GM19025 (cell line): ENCODE results near the gene SHISA3.
"Not testable (repeated sequence)": the region's sequence is repeated elsewhere in the genome, so short reads cannot be mapped to it uniquely, and the experiment has no call there.

Experiments
- ATAC-seq: cut with Tn5 transposase; IDR thresholded peaks from one replicate; pipeline ENCODE4 v1.9.1; 2021; ENCODE audit warnings: mild to moderate bottlenecking, low read depth, moderate library complexity; ENCODE audit not compliant: unreplicated experiment

Gene SHISA3

DNA sequence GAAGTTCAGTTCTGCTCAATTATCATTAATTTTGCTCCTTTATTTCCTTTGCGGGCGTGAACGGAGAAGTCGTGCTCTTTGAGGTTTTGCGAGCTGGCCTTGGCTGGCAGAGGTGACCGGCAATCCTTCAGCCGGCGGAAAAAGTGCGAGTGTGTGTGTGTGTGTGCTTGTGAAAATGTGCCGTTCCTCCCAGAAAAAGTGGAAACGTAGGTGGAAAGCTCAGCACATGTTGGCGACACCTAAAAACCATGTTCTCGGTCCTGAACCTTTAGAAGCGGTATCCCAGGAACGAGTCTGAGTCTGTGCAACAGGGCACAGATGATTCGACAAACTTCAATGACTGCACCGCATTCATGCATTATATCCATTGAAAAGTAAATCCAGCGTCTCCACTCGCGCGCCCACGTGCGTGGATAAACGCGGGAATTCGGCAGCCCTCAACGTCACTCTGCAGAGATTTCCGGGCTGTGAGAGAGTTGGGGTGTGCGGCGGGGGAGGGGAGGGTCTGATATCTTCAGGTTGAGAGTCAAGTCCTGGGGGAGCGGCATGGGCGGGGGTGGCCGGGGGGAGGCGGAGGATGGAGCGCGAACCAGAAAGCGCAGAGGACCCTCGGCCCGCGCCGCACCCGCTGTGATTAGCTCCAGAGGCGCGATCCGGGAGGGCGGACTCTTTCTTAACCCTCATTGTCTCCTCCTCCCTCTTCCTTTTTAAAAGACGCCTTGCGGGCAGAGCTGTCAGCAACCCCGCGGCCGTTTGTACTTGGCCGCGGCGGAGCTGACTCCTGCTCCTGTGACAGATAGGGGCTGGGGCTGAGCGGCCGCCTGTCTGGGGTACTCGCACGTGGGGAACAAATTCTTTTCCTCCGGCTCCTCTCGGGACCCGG lies at the start of gene SHISA3:
Gene SHISA3 (plus strand): TSS at position 737 of the 883 bp plus-strand sequence. CDS start 569 bp downstream, outside the sequence.
- no peak for ATAC-seq

DNA sequence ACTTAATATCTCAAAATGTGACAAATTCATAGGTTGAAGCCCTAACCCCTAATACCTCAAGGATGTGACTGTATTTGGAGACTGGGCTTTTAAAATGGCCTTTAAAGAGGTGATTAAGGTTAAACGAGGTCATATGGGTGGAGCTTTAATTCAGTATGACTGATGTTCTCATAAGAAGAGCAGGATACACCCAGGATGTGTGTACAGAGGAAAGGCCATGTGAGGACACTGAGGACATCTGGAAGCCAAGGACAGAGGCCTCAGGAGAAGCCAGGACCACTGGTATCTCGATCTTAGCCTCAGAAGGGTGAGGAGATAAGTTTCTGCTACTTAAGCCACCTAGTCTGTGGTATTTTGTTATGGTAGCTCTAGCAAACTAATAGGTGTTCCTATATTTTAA lies 49.0 kb upstream of the SHISA3 start:
- ATAC-seq: no peak

DNA sequence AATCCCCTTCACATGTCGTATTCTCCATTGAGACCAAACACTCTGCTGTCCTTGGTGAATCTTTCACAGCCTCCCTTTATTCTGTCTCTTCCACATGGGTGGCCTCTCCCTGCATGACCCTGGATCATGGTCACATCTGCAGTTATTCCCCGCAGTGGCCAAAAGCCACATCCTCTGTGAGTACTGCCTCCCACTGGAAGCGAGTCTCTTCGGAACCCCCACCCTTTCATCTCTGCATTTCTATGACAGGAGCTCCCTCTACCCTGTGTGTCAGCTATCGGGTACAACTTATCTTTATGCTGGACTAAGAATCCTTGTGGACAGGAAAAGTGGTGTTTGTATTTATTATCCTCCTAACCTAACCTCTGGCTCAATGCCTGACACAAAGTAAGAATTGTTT lies 48.6 kb upstream of the SHISA3 start:
- no peak for ATAC-seq

DNA sequence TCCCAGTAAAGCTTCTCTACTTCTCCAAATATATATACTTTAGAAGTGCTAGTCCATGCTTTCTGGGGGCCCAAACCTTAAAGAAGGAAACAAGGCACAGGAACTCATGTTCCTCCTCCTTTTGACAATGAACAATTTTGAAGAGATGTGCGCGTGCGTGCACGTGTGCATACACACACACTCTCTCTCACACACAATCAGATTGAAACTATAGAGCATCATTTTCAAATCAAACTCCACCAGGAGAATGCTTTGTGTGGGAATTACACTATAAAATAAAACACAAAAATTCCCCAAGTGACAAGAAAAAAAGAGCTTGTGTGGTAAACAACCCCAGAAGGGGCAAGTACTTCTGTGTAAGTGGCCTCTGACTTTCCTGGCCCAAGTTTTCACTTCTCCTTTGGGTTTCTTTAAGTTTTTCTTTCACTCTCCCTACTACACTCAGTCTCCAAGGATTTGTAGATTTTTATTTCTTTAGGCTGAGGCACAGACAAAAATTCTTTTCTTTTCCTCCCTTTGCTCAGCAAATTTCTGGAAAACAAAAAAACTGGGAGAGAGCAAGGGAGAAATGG lies 46.6 kb upstream of the SHISA3 start:
- ATAC-seq: no peak

DNA sequence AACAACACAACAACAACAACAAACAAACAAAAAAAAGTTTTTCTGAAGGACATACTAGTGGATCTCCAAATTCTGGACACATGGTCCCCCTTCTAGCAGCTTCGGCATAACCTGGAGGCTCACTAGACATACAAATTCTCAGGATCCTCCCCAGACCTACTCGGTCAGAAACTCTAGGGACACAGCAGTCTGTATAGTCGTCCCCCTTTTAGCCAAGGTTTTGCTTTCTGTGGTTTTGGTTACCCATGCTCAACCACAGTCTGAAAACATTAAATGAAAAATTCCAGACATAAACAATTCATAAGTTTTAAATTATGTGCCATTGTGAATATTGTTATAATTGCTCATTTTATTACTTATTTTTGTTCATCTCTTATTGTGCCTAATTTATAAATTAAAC lies 45.2 kb upstream of the SHISA3 start:
- no peak for ATAC-seq

DNA sequence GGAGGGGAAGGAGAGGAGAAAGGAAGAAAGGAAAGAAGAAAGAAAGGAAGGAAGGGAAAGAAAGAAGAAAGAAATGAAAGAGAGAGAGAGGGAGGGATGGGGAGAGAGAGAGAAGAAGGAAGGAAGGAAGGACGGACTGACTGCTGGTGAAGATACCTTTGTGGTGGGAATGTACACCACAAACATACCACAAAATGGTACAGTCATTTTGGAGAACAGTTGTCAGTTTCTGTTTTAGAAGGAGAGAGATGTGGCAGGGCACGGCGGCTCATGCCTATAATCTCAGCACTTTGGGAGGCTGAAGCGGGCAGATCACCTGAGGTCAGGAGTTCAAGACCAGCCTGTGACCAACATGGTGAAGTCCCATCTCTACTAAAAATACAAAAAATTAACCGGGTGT lies 40.0 kb upstream of the SHISA3 start:
- no peak for ATAC-seq

DNA sequence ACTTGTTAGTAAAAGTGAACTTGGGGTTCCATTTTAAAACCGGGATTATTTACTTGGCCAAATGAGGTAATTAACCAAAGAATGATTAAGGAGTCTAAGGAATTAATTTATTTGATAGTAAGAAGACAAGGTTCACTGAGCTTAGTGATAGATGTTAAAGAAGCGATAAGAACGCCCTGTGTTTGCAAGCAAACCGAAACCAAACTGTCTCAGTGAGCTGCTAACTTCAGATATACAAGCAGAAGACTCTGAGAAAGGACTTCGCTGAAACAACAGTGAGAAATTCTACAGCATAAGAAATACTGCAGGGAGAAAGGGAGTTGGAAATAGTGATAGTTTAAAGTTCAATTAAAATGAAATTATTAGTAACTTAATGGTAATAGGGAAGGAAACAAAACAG lies 37.6 kb upstream of the SHISA3 start:
- ATAC-seq: no peak

DNA sequence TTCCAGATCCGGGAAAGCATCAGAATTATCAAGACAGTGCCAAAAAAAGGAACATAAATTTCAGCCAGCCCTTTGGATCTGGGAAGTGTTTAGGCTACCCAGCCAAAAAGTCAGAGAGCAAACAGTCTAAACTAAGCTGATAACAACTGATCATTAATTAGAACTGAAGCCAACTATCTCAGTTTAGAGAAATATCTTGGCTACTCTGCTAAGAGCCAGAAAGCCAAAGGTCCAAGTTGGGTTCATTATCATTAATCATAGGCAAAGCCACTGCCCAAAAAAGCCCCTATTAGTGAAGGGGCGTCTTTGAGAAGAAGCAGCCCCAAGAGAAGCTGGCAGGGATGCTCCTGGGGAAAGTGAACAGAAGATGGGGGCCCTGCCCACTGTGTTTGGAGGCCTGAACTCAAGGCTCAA lies 37.0 kb upstream of the SHISA3 start:
- ATAC-seq: no peak

DNA sequence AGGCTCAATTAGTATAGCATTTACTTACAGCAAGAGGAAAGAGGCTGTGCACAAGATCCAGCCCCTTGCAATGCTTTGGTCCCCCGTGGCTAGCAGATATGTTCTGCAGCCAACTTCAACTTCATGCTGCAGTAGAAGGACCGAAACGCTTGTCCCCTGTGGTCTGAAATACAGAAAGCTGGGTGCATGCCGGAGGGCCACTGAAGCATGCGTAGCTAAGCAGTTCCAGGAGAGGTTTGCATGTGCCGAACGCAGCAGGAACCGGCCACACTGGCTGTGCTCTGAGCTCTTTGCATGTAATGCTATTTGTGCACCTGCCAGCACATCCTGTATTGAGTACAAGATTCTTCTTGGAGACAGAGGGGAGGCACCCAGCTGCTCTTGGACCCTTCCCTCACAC lies 35.8 kb upstream of the SHISA3 start:
- ATAC-seq: no peak

DNA sequence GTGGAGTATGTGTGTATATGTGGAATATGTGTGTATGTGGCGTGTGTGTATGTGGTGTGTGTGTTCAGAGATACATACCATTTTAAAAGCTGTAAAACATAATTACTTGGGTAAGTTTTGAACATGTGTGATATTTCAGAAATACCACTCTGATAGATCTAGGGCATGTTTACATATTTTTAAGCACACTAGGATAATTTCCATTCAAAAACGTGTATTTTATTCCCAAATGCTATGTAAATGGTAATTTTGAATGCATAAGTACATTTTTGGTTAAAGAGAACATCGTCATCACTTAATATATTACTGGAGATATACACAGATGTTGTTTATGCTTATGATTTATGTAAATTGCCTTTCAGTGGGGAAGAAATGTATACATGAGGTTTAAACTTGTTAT lies 34.7 kb upstream of the SHISA3 start:
- ATAC-seq: no peak

DNA sequence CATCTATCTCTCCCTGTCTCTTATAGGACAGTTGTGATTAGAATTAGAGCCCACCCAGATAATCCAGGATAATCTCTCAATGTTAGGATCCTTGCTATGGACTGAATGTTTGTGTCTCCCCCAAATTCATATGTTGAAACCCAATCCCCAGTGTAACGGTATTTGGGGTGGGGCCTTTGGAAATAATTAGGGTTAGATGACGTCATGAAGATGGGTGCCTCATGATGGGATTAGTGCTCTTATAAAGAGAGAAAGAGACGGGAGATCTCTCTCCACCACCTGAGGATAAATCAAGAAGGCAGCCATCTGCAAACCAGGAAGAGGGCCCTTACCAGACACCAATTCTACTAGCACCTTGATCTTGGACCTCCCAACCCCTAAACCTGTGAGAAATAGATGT lies 33.7 kb upstream of the SHISA3 start:
- no peak for ATAC-seq

DNA sequence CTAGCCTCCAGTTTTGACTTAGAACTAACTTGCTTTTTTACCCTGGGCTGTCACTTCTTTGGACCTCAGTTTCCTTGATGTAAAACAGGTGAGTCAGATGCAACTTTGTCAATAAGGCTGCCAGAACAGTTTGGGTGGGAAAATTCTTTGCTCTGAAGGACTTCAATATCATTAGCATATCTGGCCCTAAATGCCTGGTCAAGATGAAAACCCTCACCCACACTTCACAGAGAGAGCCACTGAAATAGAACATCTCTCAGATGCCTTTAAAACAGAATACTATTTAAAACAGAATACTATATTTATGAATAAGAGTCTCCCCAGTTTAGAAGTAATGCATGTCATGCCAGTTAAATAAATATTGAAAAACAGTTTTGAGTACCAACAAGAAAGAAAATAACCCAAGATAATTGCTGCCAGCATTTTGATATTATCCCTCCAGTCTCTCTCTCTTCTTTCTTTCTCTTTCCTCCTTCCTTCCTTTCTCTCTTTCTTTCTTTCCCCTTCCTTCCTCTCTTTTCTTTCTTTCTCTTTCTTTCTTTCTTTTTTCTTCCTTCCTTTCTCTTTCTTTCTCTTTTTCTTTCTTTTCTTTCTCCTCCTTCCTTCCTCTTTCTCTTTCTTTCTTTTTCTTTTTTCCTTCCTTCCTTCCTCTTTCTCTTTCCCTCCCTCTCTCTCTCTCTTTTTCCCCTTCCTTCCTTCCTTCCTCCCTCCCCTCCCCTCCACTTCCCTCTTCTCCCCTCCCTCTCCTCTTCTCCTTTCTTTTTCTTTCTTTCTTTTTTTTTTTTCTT lies 32.8 kb upstream of the SHISA3 start:
- no peak for ATAC-seq

DNA sequence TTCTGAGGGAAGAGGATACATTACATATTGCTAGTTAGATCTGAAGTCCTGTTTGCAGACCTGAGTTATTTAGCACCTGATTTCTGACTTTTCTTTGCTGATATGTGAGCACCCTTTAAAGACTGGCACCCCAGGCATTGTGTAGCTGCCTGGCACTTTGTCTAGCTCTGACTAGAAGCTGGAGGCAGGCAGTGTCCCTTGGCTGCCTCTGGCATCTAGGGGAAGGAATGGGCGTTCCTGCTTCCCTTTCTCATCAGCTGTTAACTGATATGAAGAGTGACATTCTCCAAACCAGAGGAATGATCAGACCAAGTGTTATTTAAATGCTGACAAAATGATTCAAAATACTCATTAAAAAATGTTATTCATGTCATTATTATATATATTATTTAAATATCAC lies 30.3 kb upstream of the SHISA3 start:
- no peak for ATAC-seq

DNA sequence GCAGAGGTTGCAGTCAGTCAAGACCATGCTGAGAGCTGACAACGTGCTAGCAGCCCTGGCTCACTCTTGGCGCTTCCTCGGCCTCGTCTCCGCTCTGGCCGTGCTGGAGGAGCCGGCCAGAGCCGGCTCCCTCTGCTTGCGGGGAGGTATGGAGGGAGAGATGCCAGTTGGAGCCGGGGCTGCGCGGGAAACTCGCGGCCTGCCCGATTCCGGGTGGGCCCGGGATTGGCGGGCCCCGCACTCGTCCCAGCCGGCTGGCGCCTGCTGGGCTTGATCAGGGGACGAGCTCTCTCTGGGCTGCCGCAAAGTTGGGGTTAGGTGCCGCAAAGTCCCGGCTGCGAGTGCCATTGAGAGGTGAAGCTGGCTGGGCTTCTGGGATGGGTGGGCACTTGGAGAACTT lies 27.8 kb upstream of the SHISA3 start:
- no peak for ATAC-seq

DNA sequence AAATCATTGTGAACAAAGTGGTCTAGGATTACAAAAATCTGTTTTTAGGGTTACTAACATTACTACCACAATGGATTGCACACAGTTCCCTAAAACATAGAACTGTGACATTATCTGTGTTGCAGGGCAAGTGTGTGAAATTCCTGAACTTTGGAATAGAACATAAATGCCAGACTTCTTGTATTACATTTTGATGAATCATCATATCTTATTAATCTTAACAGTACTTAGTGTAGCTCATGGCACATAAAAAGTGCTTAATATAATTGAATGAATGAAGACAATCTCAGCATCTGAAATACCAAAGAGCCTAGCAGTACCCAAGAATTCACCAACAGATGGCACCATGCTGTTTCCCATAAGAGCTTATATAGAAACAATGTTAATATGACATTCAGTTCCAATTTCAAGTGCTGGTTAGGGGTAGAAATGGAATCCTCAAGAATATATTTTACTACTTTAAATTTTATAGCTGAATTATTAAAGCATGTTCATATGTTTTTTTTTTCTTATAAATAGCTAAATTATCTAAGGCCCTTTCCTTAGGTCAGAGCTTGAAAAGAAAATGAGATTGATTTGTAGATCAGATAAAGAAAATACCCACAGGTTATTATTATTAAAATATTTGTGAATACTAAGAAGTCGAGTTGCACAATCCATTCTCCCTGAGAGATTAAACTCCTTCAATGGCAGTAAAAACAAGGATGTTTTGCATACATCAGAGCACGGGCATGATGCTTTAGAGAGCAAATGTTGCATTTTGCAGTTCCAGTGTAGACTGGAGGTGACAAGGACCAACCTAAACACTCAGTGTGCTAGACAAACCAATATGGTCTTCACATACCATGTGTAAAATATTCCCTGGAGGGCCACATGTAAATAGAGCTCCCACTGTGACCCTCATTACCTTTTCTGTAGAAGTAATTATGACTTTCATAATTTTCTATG lies 25.7 kb upstream of the SHISA3 start:
- ATAC-seq: no peak

DNA sequence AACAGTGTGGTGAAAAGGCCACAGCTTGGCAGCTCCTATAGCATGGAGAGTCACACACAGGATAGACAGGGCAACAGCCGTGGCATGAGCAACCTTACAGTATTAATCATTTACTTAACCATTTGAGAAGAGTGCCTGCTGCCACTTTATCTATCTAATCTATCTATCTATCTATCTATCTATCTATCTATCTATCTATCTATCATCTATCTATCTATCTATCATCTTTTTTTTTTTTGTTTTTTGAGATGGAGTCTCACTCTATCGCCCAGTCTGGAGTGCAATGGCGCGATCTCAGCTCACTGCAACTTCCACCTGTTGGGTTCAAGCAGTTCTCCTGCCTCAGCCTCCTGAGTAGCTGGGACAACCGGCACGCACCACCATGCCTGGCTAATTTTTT lies 25.0 kb upstream of the SHISA3 start:
- ATAC-seq: not testable (repeated sequence)

DNA sequence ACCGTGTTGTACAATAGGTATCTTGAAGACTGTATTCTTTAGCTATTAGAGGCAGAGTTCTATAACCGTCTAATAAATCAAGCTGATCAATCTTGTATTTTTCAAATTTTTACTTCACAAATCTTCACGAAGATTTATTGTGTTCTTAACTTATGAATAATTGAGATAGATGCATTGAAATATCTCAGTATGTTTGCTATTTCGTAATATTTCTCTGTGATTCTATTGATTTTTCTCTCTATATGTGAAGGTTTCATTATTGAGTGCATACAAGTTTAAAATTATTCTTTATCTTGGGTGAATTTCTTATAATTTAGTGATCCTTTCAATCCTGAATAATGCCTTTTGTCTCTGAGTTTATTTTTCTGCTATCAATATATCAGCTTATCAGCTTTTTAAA lies 19.8 kb upstream of the SHISA3 start:
- ATAC-seq: no peak

DNA sequence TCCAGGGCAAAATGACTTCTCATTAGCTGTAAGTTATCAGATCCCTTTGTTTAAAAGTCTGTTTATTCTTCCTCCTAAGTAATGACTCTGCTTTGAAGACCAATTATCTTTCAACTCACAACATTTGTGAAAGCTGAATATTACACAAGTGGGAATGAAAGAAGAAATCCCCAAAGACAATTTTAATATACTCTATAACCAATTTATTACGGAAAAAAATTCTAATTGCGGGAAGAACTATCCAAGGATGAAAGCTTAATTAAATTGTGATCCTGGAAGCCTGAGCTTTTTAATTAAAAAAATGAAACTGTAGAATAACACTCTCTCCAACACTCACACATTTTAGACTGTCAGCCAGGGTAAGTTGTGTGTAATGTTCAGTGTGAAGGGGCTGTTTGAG lies 15.6 kb upstream of the SHISA3 start:
- no peak for ATAC-seq

DNA sequence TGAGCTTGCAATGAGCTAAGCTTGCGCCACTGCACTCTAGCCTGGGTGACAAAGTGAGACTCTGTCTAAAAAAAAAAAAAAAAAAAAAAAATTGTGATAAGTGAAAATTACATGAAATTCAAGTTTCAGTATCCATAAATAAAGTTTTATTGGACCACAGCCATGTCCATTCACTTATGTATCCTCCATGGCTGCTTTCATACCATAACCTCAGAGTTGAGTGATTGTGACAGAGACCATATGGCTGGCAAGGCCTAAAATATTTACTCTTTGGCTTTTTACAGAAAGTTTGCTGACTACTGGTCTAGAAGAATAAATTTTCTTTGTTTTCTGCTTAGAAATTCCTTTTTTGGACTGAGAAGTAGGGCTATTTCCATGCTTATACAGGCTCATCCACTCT lies 11.8 kb upstream of the SHISA3 start:
- ATAC-seq: no peak

DNA sequence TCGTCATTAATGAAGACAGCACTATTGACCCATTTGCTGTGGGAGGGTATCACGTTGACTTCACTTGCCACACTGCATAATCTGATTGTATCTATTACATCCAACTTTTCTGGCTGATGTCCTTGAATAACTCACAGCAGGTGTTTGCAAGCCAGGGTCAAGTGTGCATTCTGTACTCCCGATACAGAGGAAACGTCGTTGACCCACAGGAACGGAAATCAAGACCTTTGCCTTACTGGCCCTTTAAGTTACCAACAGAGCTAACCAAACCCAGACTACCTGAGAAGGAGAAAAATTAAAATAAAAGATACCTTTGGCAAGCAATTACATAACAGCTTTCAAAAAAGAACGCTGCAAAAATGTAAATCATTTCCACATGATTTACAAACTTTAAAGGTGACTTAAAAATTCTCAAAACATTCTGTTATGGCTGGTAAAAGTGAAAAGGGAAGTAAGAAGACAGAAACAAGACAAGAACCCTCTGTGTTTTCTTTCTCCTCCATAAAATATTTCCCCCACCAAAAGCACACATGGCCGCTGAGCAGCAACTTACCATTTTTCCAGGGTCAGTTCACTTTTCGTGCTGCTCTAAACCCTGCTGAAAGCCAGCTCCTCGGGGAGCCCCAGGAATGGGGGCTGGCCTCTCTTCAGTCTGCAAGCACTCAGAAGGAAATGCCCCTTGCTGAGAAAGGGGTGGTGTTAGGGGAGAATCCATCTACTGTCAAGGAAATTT lies 6.5 kb upstream of the SHISA3 start:
- no peak for ATAC-seq
